AG04450 (cell line): ENCODE results near the gene PCYOX1L. TPM values are rescaled to one million over a fixed set of nuclear protein-coding genes. Genes with fewer than 3 reads are reported as not detected.
"Not testable (repeated sequence)": the region's sequence is repeated elsewhere in the genome, so short reads cannot be mapped to it uniquely, and the experiment has no call there.

Source experiments
- CTCF ChIA-PET: fragments of 300-600, 350-600 bp; formaldehyde crosslinking; extraction: SDS; loops from one replicate; lab custom pipeline; 2022; ENCODE audit warnings: antibody characterized with exemption, inconsistent platforms; lab: Charles Lee
- POLR2A ChIA-PET: fragments of 350-600 bp; formaldehyde crosslinking; extraction: SDS; loops from one replicate; lab custom pipeline; 2021; ENCODE audit warnings: antibody characterized with exemption, inconsistent platforms; lab: Yijun Ruan, JAX
- DNase-seq: peaks from one replicate; pipeline ENCODE4 v3.0.0-alpha.2; 2011; ENCODE audit warnings: low read depth, low spot score
- H3K27ac ChIP-seq: one replicate; pipeline ENCODE4 v1.5.1; 2012; ENCODE audit warnings: low read depth, low read length, control low read depth
- H3K27me3 ChIP-seq: one replicate; pipeline ENCODE4 v1.6.0; 2012; ENCODE audit warnings: low read length; ENCODE audit not compliant: control insufficient read depth, insufficient read depth
- H3K4me3 ChIP-seq: 2 replicates; pipeline ENCODE4 v1.5.1; 2011; ENCODE audit warnings: mild to moderate bottlenecking, low read depth, low read length, control low read depth
- H3K9me3 ChIP-seq: 2 replicates; pipeline ENCODE4 v1.5.1; 2012; ENCODE audit warnings: low read length; ENCODE audit not compliant: control insufficient read depth, insufficient read depth
- polyA plus RNA-seq: library from polyadenylated mRNA; depleted of rRNA; stranded (reverse); fragments of >200 nt; gene quantifications from 2 replicates; pipeline ENCODE4 v1.2.3, GENCODE V29; 2011
- TF ChIP-seq, protein P1 (sequence below): IDR thresholded peaks from 2 replicates; pipeline ENCODE4 v1.5.1; 2011; ENCODE audit warnings: low read depth, low read length, control low read depth, inconsistent platforms

PCYOX1L gene
- polyA plus RNA-seq, 1 experiment: 11.0 TPM

DNA sequence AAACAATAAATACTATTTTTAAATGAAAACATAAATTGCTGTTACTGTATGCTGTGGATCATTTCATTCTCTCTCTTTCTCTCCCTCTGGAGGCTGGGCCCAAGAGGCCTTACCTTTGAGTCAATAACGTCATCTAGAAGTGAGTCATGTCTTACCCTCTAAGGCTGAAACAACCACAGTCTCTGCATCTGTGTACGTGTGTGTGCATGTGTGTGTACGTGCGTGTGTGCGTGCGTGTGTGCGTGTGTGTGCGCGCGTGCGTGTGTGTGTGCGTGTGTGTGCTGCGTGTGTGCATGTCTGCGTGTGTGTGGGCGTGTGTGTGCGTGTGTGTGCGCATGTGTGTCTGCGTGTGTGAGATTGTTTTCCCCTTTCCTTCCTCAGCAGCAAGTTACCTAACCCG lies 34.9 kb downstream of the PCYOX1L start:
- Histone ChIP-seq H3K27me3 (no peaks in the 10 kb centered on the region), H3K27ac (no peak overlapping the region), H3K9me3 (peaks cover 3% of the 10 kb centered on the region; the same call in 1 of the 2 replicates), H3K4me3 (no peak overlapping the region)
- no peak for DNase-seq
- ChIA-PET POLR2A (no interaction called here), CTCF (interaction anchor here (0.7 kb wide), 1 partner anchor 35 kb away, joined by 3 read pairs; no protein-coding TSS in a partner anchor)
- TF ChIP-seq, protein P1, sequence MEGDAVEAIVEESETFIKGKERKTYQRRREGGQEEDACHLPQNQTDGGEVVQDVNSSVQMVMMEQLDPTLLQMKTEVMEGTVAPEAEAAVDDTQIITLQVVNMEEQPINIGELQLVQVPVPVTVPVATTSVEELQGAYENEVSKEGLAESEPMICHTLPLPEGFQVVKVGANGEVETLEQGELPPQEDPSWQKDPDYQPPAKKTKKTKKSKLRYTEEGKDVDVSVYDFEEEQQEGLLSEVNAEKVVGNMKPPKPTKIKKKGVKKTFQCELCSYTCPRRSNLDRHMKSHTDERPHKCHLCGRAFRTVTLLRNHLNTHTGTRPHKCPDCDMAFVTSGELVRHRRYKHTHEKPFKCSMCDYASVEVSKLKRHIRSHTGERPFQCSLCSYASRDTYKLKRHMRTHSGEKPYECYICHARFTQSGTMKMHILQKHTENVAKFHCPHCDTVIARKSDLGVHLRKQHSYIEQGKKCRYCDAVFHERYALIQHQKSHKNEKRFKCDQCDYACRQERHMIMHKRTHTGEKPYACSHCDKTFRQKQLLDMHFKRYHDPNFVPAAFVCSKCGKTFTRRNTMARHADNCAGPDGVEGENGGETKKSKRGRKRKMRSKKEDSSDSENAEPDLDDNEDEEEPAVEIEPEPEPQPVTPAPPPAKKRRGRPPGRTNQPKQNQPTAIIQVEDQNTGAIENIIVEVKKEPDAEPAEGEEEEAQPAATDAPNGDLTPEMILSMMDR: no peak

DNA sequence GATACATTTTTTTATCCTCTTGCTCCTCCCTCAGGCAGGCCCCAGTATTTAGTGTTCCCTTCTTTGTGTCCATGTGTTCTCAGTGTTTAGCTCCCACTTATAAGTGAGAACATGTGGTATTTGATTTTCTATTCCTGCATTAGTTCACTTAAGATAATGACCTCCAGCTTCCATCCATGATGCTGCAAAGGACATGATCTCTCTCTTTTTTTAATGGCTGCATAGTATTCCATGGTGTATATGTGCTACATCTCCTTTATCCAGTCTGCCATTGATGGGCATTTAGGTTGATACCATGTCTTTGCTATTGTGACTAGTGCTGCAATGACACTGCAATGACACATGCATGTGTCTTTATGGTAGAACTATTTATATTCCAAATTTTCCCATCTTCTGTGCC lies 37.1 kb downstream of the PCYOX1L start:
- CTCF ChIA-PET: interaction anchor here (1.1 to 2.3 kb wide), 2 partner anchors 12 to 14 kb away, joined by 4 to 6 read pairs; no protein-coding TSS in a partner anchor
- DNase-seq, H3K9me3 ChIP-seq, H3K4me3 ChIP-seq, H3K27me3 ChIP-seq, H3K27ac ChIP-seq, POLR2A ChIA-PET: not testable (repeated sequence)

DNA sequence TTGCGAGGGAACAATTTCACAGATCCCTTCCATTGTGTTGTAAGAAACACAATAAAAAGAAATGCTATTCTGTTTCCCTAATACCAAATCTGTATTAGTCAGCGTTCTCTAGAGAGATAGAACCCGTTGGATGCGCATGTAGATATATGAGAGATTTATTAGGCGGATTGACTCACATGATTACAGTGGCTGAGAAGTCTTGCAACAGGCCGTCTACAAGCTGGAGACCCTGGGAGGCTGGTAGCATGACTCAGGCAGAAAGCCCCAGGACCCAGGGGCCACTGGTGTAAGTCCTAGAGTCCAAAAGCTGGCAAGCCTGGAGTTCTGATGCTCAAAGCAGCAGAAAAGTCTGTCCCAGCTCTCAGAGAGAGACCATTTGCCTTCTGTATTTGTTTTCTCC lies 39.7 kb downstream of the PCYOX1L start:
- Histone ChIP-seq H3K9me3 (no peaks in the 10 kb centered on the region), H3K27ac (no peak overlapping the region), H3K4me3 (no peak overlapping the region), H3K27me3 (no peaks in the 10 kb centered on the region)
- POLR2A ChIA-PET: interaction anchor here (1.0 kb wide), 1 partner anchor 10 kb away, joined by 6 read pairs; no protein-coding TSS in a partner anchor
- TF ChIP-seq, protein P1: no peak
- no peak for DNase-seq
- CTCF ChIA-PET: no interaction called here

DNA sequence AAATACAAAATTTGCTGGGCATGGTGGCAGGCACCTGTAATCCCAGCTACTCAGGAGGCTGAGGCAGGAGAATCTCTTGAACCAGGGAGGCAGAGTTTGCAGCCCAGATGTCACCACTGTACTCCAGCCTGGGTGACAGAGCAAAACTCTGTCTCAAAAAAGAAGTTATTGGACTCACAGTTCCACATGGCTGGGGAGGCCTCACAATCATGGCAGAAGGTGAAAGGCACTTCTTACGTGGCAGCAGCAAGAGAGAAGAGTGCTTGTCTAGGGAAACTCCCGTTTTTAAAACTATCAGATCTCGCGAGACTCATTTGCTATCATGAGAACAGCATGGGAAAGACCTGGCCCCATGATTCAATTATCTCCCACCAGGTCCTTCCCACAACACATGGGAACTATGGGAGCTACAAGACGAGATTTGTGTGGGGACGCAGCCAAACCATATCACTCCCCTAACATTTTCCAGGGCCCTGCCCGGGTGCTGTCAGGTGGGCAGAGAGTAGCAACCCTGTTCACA lies 41.0 kb downstream of the PCYOX1L start:
- H3K4me3 ChIP-seq, DNase-seq, H3K27ac ChIP-seq, H3K27me3 ChIP-seq, H3K9me3 ChIP-seq, POLR2A ChIA-PET, CTCF ChIA-PET: not testable (repeated sequence)

DNA sequence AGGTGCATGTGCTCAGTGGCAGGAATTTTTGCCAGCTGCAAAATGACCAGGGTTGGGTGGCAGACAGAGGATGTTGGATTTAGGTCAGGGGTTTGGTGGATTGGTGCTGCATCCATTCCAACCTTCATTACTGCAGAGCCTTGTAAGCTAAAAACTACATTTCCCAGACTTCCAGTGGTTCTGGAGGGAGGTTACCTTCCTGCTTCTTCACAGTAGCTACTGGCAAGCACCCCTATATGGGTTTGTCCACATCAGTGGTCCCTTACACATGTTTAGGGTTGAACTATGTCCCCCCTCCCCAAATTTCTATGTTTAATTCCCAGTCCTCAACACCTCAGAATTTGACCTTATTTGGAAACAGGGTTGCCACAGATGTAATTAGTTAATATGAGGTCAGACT lies 41.9 kb downstream of the PCYOX1L start:
- Histone ChIP-seq H3K27me3 (no peaks in the 10 kb centered on the region), H3K9me3 (no peaks in the 10 kb centered on the region), H3K27ac (no peak overlapping the region), H3K4me3 (no peak overlapping the region)
- ChIA-PET POLR2A (interaction anchor here (0.5 to 1.1 kb wide), 2 partner anchors 23 to 86 kb away, joined by 3 to 4 read pairs; no protein-coding TSS in a partner anchor), CTCF (interaction anchor here (2.0 kb wide), 1 partner anchor 18 kb away, joined by 10 read pairs; no protein-coding TSS in a partner anchor)
- DNase-seq: no peak
- TF ChIP-seq, protein P1: no peak

DNA sequence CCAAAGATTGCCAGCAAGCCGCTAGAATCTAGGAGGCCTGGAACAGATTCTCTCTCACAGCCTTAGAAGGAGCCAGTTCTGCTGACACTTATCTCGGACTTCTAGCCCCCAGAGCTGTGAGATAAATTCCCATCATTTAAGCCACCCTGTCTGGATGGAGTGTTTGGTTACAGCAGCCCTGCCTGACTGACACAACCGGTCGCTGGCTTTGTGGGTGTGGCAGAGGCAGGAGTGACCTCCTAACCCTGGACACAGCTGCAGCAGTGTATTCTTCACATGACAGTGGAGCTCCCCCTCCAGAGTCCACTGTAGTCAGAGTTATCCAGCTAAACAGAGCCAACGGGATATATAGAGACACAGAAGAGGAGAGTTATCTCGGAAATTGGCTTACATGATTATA lies 42.5 kb downstream of the PCYOX1L start:
- Histone ChIP-seq H3K27me3 (no peaks in the 10 kb centered on the region), H3K4me3 (no peak overlapping the region), H3K9me3 (no peaks in the 10 kb centered on the region), H3K27ac (no peak overlapping the region)
- DNase-seq: no peak
- ChIA-PET POLR2A (interaction anchor here (0.9 to 1.1 kb wide), 2 partner anchors 14 to 23 kb away, joined by 3 read pairs; no protein-coding TSS in a partner anchor), CTCF (interaction anchor here (1.1 to 2.0 kb wide), 2 partner anchors 13 to 19 kb away, joined by 3 to 10 read pairs; no protein-coding TSS in a partner anchor)
- TF ChIP-seq, protein P1: no peak
